IgD-negative memory B cell (primary cell): ENCODE measurements around the gene ZNF367. TPM values are rescaled to one million over a fixed set of nuclear protein-coding genes. Genes with fewer than 3 reads are reported as not detected.
"Not testable (repeated sequence)": the region's sequence is repeated elsewhere in the genome, so short reads cannot be mapped to it uniquely, and the experiment has no call there.

Experiments used
- H3K27ac Mint-ChIP-seq, 3 donors: one replicate each; pipeline ENCODE4 v1.8.0; 2020 to 2022; ENCODE audit warnings: mild to moderate bottlenecking in 3 of 3, mixed read lengths in 3 of 3, moderate library complexity in 1 of 3
- H3K27me3 Mint-ChIP-seq: one replicate; pipeline ENCODE4 v1.8.0; 2021; ENCODE audit warnings: mixed read lengths
- H3K36me3 Mint-ChIP-seq: one replicate; pipeline ENCODE4 v1.8.0; 2020; ENCODE audit warnings: mild to moderate bottlenecking, mixed read lengths
- H3K4me1 Mint-ChIP-seq, 3 donors: one replicate each; pipeline ENCODE4 v1.8.0; 2020 to 2022; ENCODE audit warnings: mixed read lengths in 3 of 3, mild to moderate bottlenecking in 1 of 3
- H3K4me3 Mint-ChIP-seq, 4 donors: one replicate each; pipeline ENCODE4 v1.8.0; 2020 to 2022; ENCODE audit warnings: mild to moderate bottlenecking in 4 of 4, mixed read lengths in 4 of 4, moderate library complexity in 3 of 4
- H3K9me3 Mint-ChIP-seq, 3 donors: one replicate each; pipeline ENCODE4 v1.8.0; 2020 to 2021; ENCODE audit warnings: mixed read lengths in 3 of 3, mild to moderate bottlenecking in 1 of 3
- polyA plus RNA-seq: library from polyadenylated mRNA; unstranded; fragments of 300-500 nt; fragmentation: Illumina TruSeq; gene quantifications from one replicate; pipeline ENCODE4 v1.2.3, GENCODE V29; 2021

Gene ZNF367
- polyA plus RNA-seq, 1 donor from 2014 or later, result 0.21 TPM

- Mint-ChIP-seq H3K4me1 (peaks cover 0 to 8% (median 4%) of the 10 kb centered on the region in 3 donors), H3K27ac (no peak overlapping the region), H3K9me3 (no peaks in the 10 kb centered on the region), H3K4me3 (peak overlapping the region in 1 of 4 donors; percentile 44), H3K27me3 (no peaks in the 10 kb centered on the region), H3K36me3 (peaks cover 3% of the 10 kb centered on the region)
Measured at GRCh38 chr9:96376891-96377874, 41.0 kb downstream of the ZNF367 start.

DNA sequence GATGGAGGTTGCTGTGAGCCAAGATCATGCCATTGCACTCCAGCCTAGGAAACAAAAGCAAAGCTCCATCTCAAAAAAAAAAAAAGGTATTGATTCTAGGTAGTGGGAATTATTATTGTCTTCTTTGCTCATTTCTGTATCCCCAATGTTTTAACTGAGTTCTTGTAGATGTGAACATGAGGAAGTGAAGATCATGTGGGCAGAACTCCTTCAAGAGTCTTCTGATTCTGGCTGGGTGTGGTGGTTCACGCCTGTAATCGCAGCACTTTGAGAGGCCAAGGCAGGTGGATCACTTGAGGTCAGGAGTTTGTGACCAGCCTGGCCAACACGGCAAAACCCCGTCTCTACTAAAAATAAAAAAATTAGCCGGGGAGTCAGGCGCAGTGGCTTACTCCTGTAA lies 42.7 kb downstream of the ZNF367 start:
- H3K4me3 Mint-ChIP-seq, H3K27ac Mint-ChIP-seq, H3K27me3 Mint-ChIP-seq, H3K36me3 Mint-ChIP-seq, H3K9me3 Mint-ChIP-seq, H3K4me1 Mint-ChIP-seq: not testable (repeated sequence)

DNA sequence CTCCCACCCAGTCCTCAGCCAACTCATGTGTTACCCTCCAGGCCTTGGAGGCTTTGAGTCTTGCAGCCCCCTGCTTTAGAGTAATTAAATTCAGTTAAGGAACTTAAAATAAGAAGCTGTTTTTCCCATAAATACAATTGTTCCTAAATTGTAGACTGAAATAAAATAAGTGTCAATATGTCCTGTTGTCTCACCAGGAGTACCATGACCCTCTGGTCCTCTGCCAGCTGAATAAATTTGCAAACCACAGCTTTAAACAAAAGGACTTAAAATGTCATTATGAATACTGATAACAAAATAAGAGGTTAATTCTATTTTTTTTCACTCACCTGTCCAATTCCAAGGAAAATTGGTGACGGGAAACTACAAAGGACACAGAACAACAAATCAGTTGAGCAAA lies 50.2 kb downstream of the ZNF367 start:
- H3K36me3 Mint-ChIP-seq, result peaks cover 5% of the 10 kb centered on the region
- no peaks in the 10 kb centered on the region for H3K27me3 Mint-ChIP-seq
- H3K27ac Mint-ChIP-seq, result no peak overlapping the region
- H3K4me1 Mint-ChIP-seq, result no peaks in the 10 kb centered on the region
- no peaks in the 10 kb centered on the region for H3K9me3 Mint-ChIP-seq
- H3K4me3 Mint-ChIP-seq, result no peak overlapping the region

GRCh38 chr9:96363175-96363967 lies 54.8 kb downstream of the ZNF367 start:
- Mint-ChIP-seq H3K9me3 (no peaks in the 10 kb centered on the region), H3K4me3 (no peak overlapping the region), H3K27me3 (no peaks in the 10 kb centered on the region), H3K4me1 (no peaks in the 10 kb centered on the region), H3K36me3 (peaks cover 4% of the 10 kb centered on the region), H3K27ac (no peak overlapping the region)

- not testable (repeated sequence) for H3K27me3 Mint-ChIP-seq, H3K9me3 Mint-ChIP-seq, H3K4me1 Mint-ChIP-seq, H3K4me3 Mint-ChIP-seq, H3K36me3 Mint-ChIP-seq
- peak overlapping the region in 1 of 3 donors; percentile 83 for H3K27ac Mint-ChIP-seq
Measured at GRCh38 chr9:96362119-96362518, 56.1 kb downstream of the ZNF367 start.

- Mint-ChIP-seq H3K36me3 (peaks cover 4% of the 10 kb centered on the region), H3K27me3 (no peaks in the 10 kb centered on the region), H3K4me1 (no peaks in the 10 kb centered on the region), H3K9me3 (no peaks in the 10 kb centered on the region), H3K27ac (no peak overlapping the region), H3K4me3 (peak overlapping the region in 1 of 4 donors; percentile 2)
Measured at GRCh38 chr9:96361668-96362067, 56.5 kb downstream of the ZNF367 start.

- peaks cover 4% of the 10 kb centered on the region for H3K36me3 Mint-ChIP-seq
- no peak overlapping the region for H3K4me3 Mint-ChIP-seq
- H3K27me3 Mint-ChIP-seq, result no peaks in the 10 kb centered on the region
- H3K9me3 Mint-ChIP-seq, result no peaks in the 10 kb centered on the region
- no peak overlapping the region for H3K27ac Mint-ChIP-seq
- H3K4me1 Mint-ChIP-seq, result no peaks in the 10 kb centered on the region
Measured at GRCh38 chr9:96360976-96361375, 57.2 kb downstream of the ZNF367 start.

DNA sequence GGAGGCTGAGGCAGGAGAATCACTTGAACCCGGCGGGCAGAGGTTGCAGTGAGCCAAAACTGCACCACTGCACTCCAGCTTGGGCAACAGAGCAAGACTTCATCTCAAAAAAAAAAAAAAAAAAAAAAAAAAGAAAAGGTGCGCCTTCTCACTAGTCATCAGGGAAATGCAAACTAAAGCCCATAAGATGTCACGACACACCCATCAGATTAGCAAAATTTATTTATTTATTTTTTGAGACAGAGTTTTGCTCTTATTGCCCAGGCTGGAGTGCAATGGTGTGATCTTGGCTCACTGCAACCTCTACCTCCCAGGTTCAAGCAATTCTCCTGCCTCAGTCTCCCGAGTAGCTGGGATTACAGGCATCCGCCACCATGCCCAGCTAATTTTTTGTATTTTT lies 57.6 kb downstream of the ZNF367 start:
- peak overlapping the region in 1 of 3 donors; percentile 33 for H3K27ac Mint-ChIP-seq
- not testable (repeated sequence) for H3K27me3 Mint-ChIP-seq, H3K4me1 Mint-ChIP-seq, H3K4me3 Mint-ChIP-seq, H3K36me3 Mint-ChIP-seq, H3K9me3 Mint-ChIP-seq

GRCh38 chr9:96350866-96351265 lies 67.3 kb downstream of the ZNF367 start:
- Mint-ChIP-seq H3K4me1 (peaks cover 0 to 2% (median 0%) of the 10 kb centered on the region in 3 donors), H3K9me3 (peaks cover 0 to 4% (median 0%) of the 10 kb centered on the region in 3 donors), H3K36me3 (peaks cover 2% of the 10 kb centered on the region), H3K27ac (no peak overlapping the region), H3K4me3 (no peak overlapping the region), H3K27me3 (no peaks in the 10 kb centered on the region)

DNA sequence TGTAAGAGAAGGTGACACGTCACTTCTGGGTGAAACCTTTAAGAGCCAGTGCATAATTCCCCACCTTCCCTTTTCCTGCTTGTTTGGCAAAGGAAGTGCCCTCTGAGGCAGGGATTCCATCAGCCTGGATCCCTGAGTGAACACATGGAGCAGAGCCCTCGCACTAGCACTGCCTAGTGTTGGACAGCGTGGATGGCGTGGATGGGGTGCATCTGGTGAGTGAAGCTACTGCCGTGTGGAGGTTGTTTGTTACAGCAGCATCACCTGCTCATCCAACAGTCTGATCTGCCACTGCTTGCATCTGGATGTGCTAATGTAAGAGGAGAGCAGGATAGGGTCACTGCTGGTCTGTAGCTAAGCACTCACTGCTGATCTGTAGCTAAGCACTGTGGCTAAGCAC lies 69.9 kb downstream of the ZNF367 start:
- Mint-ChIP-seq H3K9me3 (peaks cover 0 to 4% (median 0%) of the 10 kb centered on the region in 3 donors), H3K27me3 (no peaks in the 10 kb centered on the region), H3K4me3 (no peak overlapping the region), H3K36me3 (peaks cover 1% of the 10 kb centered on the region), H3K27ac (no peak overlapping the region), H3K4me1 (peaks cover 0 to 2% (median 0%) of the 10 kb centered on the region in 3 donors)

GRCh38 chr9:96345551-96345950 lies 72.6 kb downstream of the ZNF367 start:
- H3K27me3 Mint-ChIP-seq, result no peaks in the 10 kb centered on the region
- peaks cover 1% of the 10 kb centered on the region for H3K36me3 Mint-ChIP-seq
- H3K4me3 Mint-ChIP-seq, result no peak overlapping the region
- H3K27ac Mint-ChIP-seq, result no peak overlapping the region
- peaks cover 0 to 2% (median 0%) of the 10 kb centered on the region in 3 donors for H3K4me1 Mint-ChIP-seq
- no peaks in the 10 kb centered on the region for H3K9me3 Mint-ChIP-seq

GRCh38 chr9:96344458-96345180 lies 73.6 kb downstream of the ZNF367 start:
- H3K27me3 Mint-ChIP-seq, result no peaks in the 10 kb centered on the region
- H3K4me1 Mint-ChIP-seq, result peaks cover 0 to 2% (median 0%) of the 10 kb centered on the region in 3 donors
- peaks cover 1% of the 10 kb centered on the region for H3K36me3 Mint-ChIP-seq
- no peak overlapping the region for H3K4me3 Mint-ChIP-seq
- H3K9me3 Mint-ChIP-seq, result no peaks in the 10 kb centered on the region
- no peak overlapping the region for H3K27ac Mint-ChIP-seq

DNA sequence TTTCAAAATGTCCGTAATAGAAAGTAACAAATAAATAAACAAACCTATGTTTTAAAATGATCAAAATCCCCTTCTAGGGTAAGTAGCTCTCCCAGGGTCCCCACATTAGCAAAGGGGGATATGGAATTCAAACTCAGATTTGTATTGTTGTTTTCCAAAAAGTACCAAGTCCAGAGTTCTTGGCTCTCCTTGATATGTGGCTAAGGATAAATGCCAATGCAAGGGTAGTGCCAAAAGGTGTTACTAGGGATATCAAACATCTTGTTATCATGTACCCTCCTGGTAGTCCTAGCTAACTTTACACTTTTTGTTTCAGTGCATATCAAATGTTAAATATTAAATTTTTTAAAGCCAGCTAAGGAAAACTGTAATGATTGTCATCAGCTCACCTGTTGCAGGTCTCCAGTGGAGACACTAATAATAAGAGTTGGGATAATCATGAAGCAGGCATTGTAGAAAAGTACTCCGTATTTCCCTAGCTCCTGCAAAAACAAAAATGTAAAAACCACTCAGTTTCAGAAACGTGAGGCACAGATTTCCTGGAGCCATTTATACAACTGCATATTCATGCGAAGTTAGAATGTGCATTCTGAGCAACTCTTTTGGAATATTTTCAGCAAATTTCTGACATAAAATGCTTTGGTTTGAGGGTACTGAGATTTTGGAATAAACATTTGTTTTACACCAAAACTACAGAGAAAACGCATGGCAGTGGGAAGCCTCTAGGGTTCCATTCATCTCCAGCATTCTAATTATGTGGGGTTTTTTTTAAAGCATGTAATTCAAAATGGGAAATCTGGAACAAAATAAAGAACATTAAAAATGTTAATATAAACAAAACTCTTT lies 74.4 kb downstream of the ZNF367 start:
- Mint-ChIP-seq H3K9me3 (no peaks in the 10 kb centered on the region), H3K4me3 (no peak overlapping the region), H3K4me1 (peaks cover 0 to 2% (median 0%) of the 10 kb centered on the region in 3 donors), H3K36me3 (peaks cover 1% of the 10 kb centered on the region), H3K27me3 (no peaks in the 10 kb centered on the region), H3K27ac (no peak overlapping the region)

GRCh38 chr9:96342571-96343245 lies 75.5 kb downstream of the ZNF367 start:
- no peak overlapping the region for H3K27ac Mint-ChIP-seq
- peaks cover 0 to 2% (median 0%) of the 10 kb centered on the region in 3 donors for H3K4me1 Mint-ChIP-seq
- H3K36me3 Mint-ChIP-seq, result peaks cover 1% of the 10 kb centered on the region
- peak overlapping the region in 1 of 4 donors; percentile 41 for H3K4me3 Mint-ChIP-seq
- H3K27me3 Mint-ChIP-seq, result no peaks in the 10 kb centered on the region
- H3K9me3 Mint-ChIP-seq, result no peaks in the 10 kb centered on the region
